Astrocyte of the spinal cord (primary cell): ENCODE results near the gene ACVR1B.

Experiments
- DNase-seq: peaks from one replicate; pipeline ENCODE4 v3.0.0; 2011; ENCODE audit warnings: low read depth, low spot score
- H3K4me3 ChIP-seq: 2 replicates; pipeline ENCODE4 v1.5.1; 2011; ENCODE audit warnings: low read depth, mild to moderate bottlenecking, low read length, moderate library complexity
- in situ Hi-C: cut with HindIII; loops from 2 replicates; pipeline ENCODE4 v1.10.0; 2017; ENCODE audit warnings: low sequenced_read_pairs
- TF ChIP-seq, protein P1 (sequence below): IDR thresholded peaks from 2 replicates; pipeline ENCODE4 v1.5.1; 2012; ENCODE audit warnings: low read depth, mild to moderate bottlenecking, low read length, inconsistent platforms

Gene ACVR1B

DNA sequence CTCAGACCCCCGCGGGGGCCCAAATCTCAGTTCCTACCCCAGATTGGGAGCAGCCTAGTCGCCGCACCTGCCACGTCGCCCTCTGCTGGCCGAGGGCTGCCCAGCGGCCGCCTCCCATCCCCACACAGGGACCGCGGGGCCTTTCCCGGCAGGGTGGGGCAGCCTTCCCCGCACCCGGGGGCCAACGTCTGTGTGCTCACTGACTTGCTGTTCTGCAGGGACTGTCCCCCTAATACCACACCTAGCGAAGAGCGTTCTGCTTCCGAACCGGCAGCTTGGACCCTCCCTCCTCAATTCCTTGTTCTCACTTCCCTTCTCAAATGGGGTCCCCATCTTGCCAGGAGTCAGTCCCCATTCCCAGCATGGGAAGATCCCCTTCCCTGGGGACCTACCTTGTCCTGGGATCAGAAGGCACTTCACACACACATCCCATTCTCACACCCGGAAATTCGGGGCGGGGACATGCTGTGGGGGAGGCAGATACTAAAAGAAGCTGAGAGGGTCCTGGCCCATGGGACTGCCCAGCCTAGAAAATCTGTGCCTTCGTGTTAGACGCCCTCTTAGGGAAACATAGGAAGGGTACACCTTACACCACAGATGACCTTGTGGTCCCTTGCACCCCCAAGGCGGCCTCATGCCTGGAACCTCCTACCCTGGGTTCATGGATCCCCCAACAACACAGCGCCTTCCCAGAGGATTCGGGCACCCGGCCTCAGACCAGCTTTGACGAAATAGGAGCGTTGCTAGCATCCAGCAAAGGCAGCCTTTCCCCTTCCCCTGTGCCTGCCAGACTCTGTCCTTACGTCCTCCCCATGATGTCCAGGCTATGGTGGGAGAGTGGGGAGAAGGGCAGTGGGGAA is 27.8 kb upstream of the ACVR1B start:
- TF ChIP-seq, protein P1, sequence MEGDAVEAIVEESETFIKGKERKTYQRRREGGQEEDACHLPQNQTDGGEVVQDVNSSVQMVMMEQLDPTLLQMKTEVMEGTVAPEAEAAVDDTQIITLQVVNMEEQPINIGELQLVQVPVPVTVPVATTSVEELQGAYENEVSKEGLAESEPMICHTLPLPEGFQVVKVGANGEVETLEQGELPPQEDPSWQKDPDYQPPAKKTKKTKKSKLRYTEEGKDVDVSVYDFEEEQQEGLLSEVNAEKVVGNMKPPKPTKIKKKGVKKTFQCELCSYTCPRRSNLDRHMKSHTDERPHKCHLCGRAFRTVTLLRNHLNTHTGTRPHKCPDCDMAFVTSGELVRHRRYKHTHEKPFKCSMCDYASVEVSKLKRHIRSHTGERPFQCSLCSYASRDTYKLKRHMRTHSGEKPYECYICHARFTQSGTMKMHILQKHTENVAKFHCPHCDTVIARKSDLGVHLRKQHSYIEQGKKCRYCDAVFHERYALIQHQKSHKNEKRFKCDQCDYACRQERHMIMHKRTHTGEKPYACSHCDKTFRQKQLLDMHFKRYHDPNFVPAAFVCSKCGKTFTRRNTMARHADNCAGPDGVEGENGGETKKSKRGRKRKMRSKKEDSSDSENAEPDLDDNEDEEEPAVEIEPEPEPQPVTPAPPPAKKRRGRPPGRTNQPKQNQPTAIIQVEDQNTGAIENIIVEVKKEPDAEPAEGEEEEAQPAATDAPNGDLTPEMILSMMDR = peak; percentile 90
- in situ Hi-C loops = no loop called here
- H3K4me3 ChIP-seq = no peak overlapping the region
- no peak for DNase-seq

DNA sequence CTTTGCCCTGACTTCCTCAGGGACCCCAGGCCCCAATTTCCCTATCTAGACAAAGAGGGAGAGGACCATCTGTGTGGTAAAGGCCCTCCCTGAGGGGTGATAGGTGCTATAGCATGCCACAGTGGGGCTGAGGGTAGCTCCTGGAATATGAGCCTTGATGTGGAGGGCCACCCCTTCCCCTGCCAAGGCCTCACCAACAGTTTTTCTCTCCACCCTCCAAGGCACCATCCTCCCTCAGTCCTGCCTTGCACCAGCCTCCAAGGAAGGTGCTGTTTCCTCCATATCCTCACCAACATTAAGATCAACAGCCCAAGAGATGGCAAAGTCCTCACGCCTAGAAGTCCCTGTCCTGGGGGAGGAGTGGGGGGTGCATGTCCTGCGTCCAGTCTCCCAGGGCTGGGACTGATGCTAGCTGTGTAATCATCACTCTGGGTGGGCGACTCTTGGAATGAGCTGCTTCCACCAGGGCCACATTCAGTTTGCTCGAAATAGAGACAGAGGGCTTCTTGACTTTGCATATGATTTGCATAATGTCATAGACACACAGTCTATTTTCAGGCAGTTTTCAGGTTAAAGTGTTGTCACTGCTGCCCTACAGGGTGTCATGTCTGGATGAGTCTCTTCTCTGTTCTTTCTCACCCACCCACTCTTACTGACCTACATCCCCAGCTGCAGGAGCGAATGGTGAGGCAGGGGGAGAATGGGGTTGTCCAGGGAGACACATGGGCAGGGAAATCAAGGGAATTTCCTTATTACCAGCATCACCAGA is 26.8 kb upstream of the ACVR1B start:
- in situ Hi-C loops = no loop called here
- no peak for DNase-seq

DNA sequence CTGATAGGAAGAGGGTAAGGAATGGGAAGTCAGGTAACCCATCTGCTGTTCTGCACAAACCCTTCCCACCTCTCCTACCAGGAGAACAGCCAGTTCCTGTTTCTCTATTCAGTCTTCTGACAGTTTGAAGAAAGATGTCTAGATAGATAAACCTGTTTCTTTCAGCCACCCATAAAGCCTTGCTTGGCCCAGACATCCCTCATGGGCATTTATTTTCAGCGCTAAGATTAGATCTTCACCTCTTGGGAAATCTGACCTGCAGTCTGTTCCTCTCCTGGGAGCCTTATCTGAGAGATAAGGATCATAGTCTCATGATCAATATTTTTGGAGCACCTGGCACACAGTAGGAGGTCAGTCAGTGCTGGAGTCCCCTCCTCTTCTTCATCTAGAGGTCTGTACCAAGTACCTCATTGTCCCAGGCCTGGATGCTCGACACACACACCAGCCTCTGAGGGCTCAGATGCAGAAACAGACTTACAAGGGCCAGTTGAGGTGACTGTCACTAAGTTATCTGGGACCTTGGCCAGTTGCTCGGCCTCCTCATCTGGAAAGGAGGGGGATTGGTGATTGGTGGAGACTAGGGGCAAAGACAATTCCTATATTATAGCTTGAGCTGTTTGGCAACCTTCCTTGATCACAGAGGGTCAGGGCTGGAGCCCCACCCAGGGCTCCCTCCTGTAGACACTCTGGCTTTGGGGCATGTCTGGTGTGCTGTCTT is 26.0 kb upstream of the ACVR1B start:
- in situ Hi-C loops = no loop called here
- H3K4me3 ChIP-seq = no peak overlapping the region
- TF ChIP-seq, protein P1 = no peak
- no peak for DNase-seq

More for the DNA sequence above, 26.8 kb upstream of the ACVR1B start:
- TF ChIP-seq, protein P1 = no peak
- no peak overlapping the region for H3K4me3 ChIP-seq

DNA sequence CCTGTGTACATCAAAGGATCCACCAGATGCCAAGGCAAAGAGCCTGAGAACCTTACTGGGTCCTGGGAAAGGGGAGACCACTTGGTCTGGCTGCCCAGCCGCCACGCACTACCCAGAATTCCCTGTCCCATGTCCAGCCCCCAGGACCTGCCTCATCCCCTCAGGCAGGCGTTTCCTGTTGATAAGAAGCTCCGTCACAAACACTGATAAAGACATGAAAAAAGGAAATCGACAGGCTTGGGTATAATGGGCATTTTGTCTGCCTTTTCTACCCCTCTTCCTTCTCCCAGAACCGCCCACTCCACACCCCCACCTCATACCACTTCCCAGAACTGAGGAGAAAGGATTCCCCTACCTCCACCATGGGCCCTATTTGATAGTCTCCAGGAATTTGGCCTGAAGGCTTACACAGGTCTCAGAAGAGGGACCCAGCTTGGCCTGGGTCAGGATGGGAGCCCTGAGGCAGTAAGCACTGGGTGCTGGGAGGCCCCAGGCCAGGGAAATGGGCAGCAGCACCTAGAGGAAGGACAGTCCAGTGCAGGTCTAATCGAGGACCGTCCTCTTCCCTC is 25.4 kb upstream of the ACVR1B start:
- TF ChIP-seq, protein P1 = no peak
- DNase-seq = no peak
- no peak overlapping the region for H3K4me3 ChIP-seq
- in situ Hi-C loops = no loop called here

DNA sequence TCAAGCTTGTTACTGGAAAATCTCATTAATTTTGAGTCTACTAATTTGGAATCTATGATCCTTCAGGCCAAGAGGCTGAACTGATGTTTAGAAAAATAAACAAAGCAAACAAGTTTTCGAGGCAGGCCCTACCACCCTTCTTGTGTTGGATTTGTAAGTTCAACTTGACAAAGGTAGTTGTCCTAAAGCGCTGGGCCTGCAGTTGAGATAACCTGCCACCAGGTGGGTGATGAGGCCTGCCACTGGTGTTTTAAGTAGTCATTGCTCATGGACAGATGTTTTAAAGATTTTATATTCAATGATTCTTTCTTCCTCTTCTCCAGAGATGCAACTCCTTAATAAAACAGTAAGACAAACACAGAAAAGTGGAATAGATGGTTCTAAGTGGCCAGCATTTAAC is 24.8 kb upstream of the ACVR1B start:
- H3K4me3 ChIP-seq = no peak overlapping the region
- DNase-seq = no peak
- in situ Hi-C loops = no loop called here
- TF ChIP-seq, protein P1 = peak; percentile 52
